IMR-90 (cell line): ENCODE results near the gene RGR. TPM values are rescaled to one million over a fixed set of nuclear protein-coding genes. Genes with fewer than 3 reads are reported as not detected.
A peak's percentile ranks its signal among the peaks of the same experiment; 100 is the strongest.

Experiments used
- ATAC-seq: fragments of 200-7000 bp; cut with Tn5 transposase; 2 replicates; pipeline ENCODE4 v1.9.1; 2020; ENCODE audit warnings: low read depth, mild to moderate bottlenecking, moderate library complexity
- BruUV-seq: library from RNA; stranded (reverse); fragments of 400-500 nt; replicated peaks from 2 replicates; lab custom pipeline; 2021; lab: Mats Ljungman, UMichigan
- CTCF ChIA-PET: fragments of 300-600 bp; formaldehyde crosslinking; extraction: SDS; loops from one replicate; lab custom pipeline; 2021; ENCODE audit warnings: antibody characterized with exemption; lab: Yijun Ruan, JAX
- POLR2A ChIA-PET: fragments of 300-600 bp; sonication (Branson Sonifier 250); formaldehyde crosslinking; loops from one replicate; lab custom pipeline; 2022; ENCODE audit warnings: antibody characterized with exemption; ENCODE audit not compliant: unreplicated experiment; lab: Charles Lee
- DNase-seq: peaks from one replicate; pipeline ENCODE4 v3.0.0; 2013
- H2AFZ ChIP-seq: replicated peaks from 2 replicates; pipeline ENCODE3; 2013; ENCODE audit warnings: low read length, mild to moderate bottlenecking; ENCODE audit not compliant: poor library complexity
- H2AK5ac ChIP-seq: 2 replicates; pipeline ENCODE4 v1.6.1; 2013; ENCODE audit warnings: low read depth, low read length, inconsistent platforms
- H2AK9ac ChIP-seq: replicated peaks from 2 replicates; pipeline ENCODE3; 2013; ENCODE audit warnings: mild to moderate bottlenecking, low read depth, low read length, moderate library complexity; ENCODE audit not compliant: poor library complexity
- H2BK120ac ChIP-seq: 2 replicates; pipeline ENCODE4 v1.6.1; 2013; ENCODE audit warnings: low read depth, low read length, inconsistent platforms
- H2BK15ac ChIP-seq: 3 replicates; pipeline ENCODE4 v1.6.1; 2013; ENCODE audit warnings: low read depth, low read length, inconsistent platforms
- H2BK20ac ChIP-seq: 2 replicates; pipeline ENCODE4 v1.6.1; 2013; ENCODE audit warnings: low read depth, mild to moderate bottlenecking, inconsistent platforms, low read length, moderate library complexity
- H2BK5ac ChIP-seq: 2 replicates; pipeline ENCODE4 v1.6.1; 2013; ENCODE audit warnings: mild to moderate bottlenecking, low read depth, low read length, inconsistent platforms; ENCODE audit not compliant: poor library complexity, severe bottlenecking
- H3K14ac ChIP-seq: replicated peaks from 2 replicates; pipeline ENCODE4 v1.6.1; 2013; ENCODE audit warnings: low read depth, low read length, inconsistent platforms
- H3K18ac ChIP-seq: 2 replicates; pipeline ENCODE4 v1.6.1; 2013; ENCODE audit warnings: low read depth, low read length, control low read depth
- H3K23ac ChIP-seq: 2 replicates; pipeline ENCODE4 v1.6.1; 2013; ENCODE audit warnings: low read depth, low read length, inconsistent platforms
- H3K27ac ChIP-seq: 2 replicates; pipeline ENCODE4 v1.5.1; 2013; ENCODE audit warnings: mild to moderate bottlenecking, control low read depth, low read length; ENCODE audit not compliant: insufficient read depth
- H3K27me3 ChIP-seq: 2 replicates; pipeline ENCODE4 v1.6.1; 2013; ENCODE audit warnings: low read length; ENCODE audit not compliant: control insufficient read depth, insufficient read depth
- H3K36me3 ChIP-seq: 2 replicates; pipeline ENCODE4 v1.6.1; 2013; ENCODE audit warnings: low read length, mixed read lengths; ENCODE audit not compliant: control insufficient read depth, insufficient read depth
- H3K4ac ChIP-seq: 2 replicates; pipeline ENCODE4 v1.6.1; 2013; ENCODE audit warnings: low read depth, low read length, inconsistent platforms
- H3K4me1 ChIP-seq: 2 replicates; pipeline ENCODE4 v1.6.1; 2013; ENCODE audit warnings: low read length, mixed read lengths; ENCODE audit not compliant: control insufficient read depth, insufficient read depth
- H3K4me2 ChIP-seq: 2 replicates; pipeline ENCODE4 v1.6.1; 2013; ENCODE audit warnings: low read depth, mild to moderate bottlenecking, control low read depth, low read length, moderate library complexity
- H3K4me3 ChIP-seq: 2 replicates; pipeline ENCODE4 v1.5.1; 2013; ENCODE audit warnings: low read depth, mild to moderate bottlenecking, control low read depth, low read length, moderate library complexity; ENCODE audit not compliant: insufficient read depth
- H3K56ac ChIP-seq: 2 replicates; pipeline ENCODE4 v1.6.1; 2013; ENCODE audit warnings: low read length, inconsistent platforms; ENCODE audit not compliant: insufficient read depth; ENCODE audit errors: extremely low read depth
- H3K79me1 ChIP-seq, 2 experiments: 2 replicates each; pipeline ENCODE4 v1.6.1; 2013; ENCODE audit warnings: low read length in 2 of 2, inconsistent platforms in 1 of 2, low read depth in 1 of 2
- H3K9ac ChIP-seq: 2 replicates; pipeline ENCODE4 v1.6.1; 2013; ENCODE audit warnings: low read depth, low read length, control low read depth
- H3K9me1 ChIP-seq: 2 replicates; pipeline ENCODE4 v1.6.1; 2013; ENCODE audit warnings: low read length, inconsistent platforms; ENCODE audit not compliant: insufficient read depth
- H3K9me3 ChIP-seq: 2 replicates; pipeline ENCODE4 v1.6.1; 2013; ENCODE audit warnings: low read length; ENCODE audit not compliant: control insufficient read depth, insufficient read depth
- H4K20me1 ChIP-seq: 2 replicates; pipeline ENCODE4 v1.6.1; 2013; ENCODE audit warnings: low read length, inconsistent platforms; ENCODE audit not compliant: insufficient read depth
- H4K5ac ChIP-seq: 2 replicates; pipeline ENCODE4 v1.6.1; 2013; ENCODE audit warnings: mild to moderate bottlenecking, low read depth, low read length, control low read depth
- H4K8ac ChIP-seq, 2 experiments: 2 replicates each; pipeline ENCODE4 v1.6.1; 2013; ENCODE audit warnings: low read depth in 2 of 2, low read length in 2 of 2, control low read depth in 1 of 2, inconsistent platforms in 1 of 2
- H4K91ac ChIP-seq: 2 replicates; pipeline ENCODE4 v1.6.1; 2013; ENCODE audit warnings: low read depth, low read length, inconsistent platforms; ENCODE audit not compliant: insufficient read depth
- BHLHE40 ChIP-seq: fragments of 150-350 bp; IDR thresholded peaks from 2 replicates; pipeline ENCODE4 v1.6.1; 2016; ENCODE audit warnings: mild to moderate bottlenecking, low read depth, low read length
- CHD1 ChIP-seq: IDR thresholded peaks from 2 replicates; pipeline ENCODE4 v1.6.1; 2012; ENCODE audit warnings: low read depth, low read length, improper control_type of control experiment
- FOS ChIP-seq: fragments of 150-350 bp; IDR thresholded peaks from 2 replicates; pipeline ENCODE4 v1.6.1; 2016; ENCODE audit warnings: low read depth, low read length
- MAZ ChIP-seq: IDR thresholded peaks from 2 replicates; pipeline ENCODE4 v1.6.1; 2012; ENCODE audit warnings: low read depth, mild to moderate bottlenecking, low read length, improper control_type of control experiment, moderate library complexity, borderline replicate concordance
- MXI1 ChIP-seq: IDR thresholded peaks from 2 replicates; pipeline ENCODE4 v1.6.1; 2012; ENCODE audit warnings: low read depth, mild to moderate bottlenecking, low read length, moderate library complexity, borderline replicate concordance
- NFE2L2 ChIP-seq: fragments of 150-350 bp; IDR thresholded peaks from 2 replicates; pipeline ENCODE4 v1.6.1; 2016; ENCODE audit warnings: low read depth, mild to moderate bottlenecking, low read length
- POLR2A ChIP-seq: IDR thresholded peaks from 2 replicates; pipeline ENCODE4 v1.6.1; 2012; ENCODE audit warnings: mild to moderate bottlenecking, low read depth, low read length
- RAD21 ChIP-seq: IDR thresholded peaks from 2 replicates; pipeline ENCODE4 v1.6.1; 2012; ENCODE audit warnings: low read length, improper control_type of control experiment
- RCOR1 ChIP-seq: IDR thresholded peaks from 2 replicates; pipeline ENCODE4 v1.6.1; 2012; ENCODE audit warnings: mild to moderate bottlenecking, low read length, improper control_type of control experiment; ENCODE audit not compliant: insufficient replicate concordance
- RFX5 ChIP-seq: IDR thresholded peaks from 2 replicates; pipeline ENCODE4 v1.8.0; 2012; ENCODE audit warnings: low read depth, mild to moderate bottlenecking, low read length, moderate library complexity
- SMC3 ChIP-seq: fragments of 150-350 bp; IDR thresholded peaks from 2 replicates; pipeline ENCODE4 v1.6.1; 2016; ENCODE audit warnings: low read depth, mild to moderate bottlenecking, antibody characterized with exemption, low read length, moderate library complexity
- WGBS, 2 experiments: methylation state at CpG; one replicate each; pipeline versions ENCODE4 v1.1.5 to v1.1.7; 2013; ENCODE audit warnings: missing lambda C conversion rate in 2 of 2; ENCODE audit not compliant: insufficient read length in 1 of 2; ENCODE audit errors: extremely low coverage in 2 of 2; 5-methylcytosine and 5-hydroxymethylcytosine counted together
- dilution Hi-C: fragments of 300-500 bp; cut with HindIII; formaldehyde crosslinking; loops from one replicate; pipeline ENCODE4 v1.14.3; 2018; ENCODE audit warnings: low sequenced_read_pairs; ENCODE audit not compliant: unreplicated experiment
- in situ Hi-C: fragments of 300-500 bp; cut with MboI; formaldehyde crosslinking; loops from 3 replicates; pipeline ENCODE4 v1.14.3; 2019; ENCODE audit warnings: low sequenced_read_pairs, inconsistent platforms, mixed read lengths
- intact Hi-C: fragments of 100-400 bp; cut with micrococcal nuclease; formaldehyde crosslinking; loops from 2 replicates; pipeline ENCODE4 v1.10.0; 2022
- polyA plus RNA-seq, 3 experiments: library from polyadenylated mRNA; depleted of rRNA; stranded (reverse); fragments of >200 nt; gene quantifications; 2 replicates each; pipeline ENCODE4 v1.2.3, GENCODE V29; 2012; ENCODE audit warnings: low replicate concordance in 1 of 3
- total RNA-seq: library from RNA; depleted of rRNA; stranded (reverse); fragments of >200 nt; gene quantifications from 2 replicates; pipeline ENCODE4 v1.2.3, GENCODE V29; 2012
- TF ChIP-seq, protein P1 (sequence below): fragments of 150-350 bp; IDR thresholded peaks from 2 replicates; pipeline ENCODE4 v1.6.1; 2016; ENCODE audit warnings: low read depth, mild to moderate bottlenecking, low read length, moderate library complexity, borderline replicate concordance
- TF ChIP-seq, protein P2 (sequence below): fragments of 150-350 bp; IDR thresholded peaks from 2 replicates; pipeline ENCODE4 v1.6.1; 2017; ENCODE audit warnings: mild to moderate bottlenecking, antibody characterized with exemption, low read length, low read depth
- TF ChIP-seq, protein P3 (sequence below): conservative IDR thresholded peaks from 2 replicates; pipeline ENCODE4 v1.5.1; 2012; ENCODE audit warnings: mild to moderate bottlenecking, low read depth, low read length, improper control_type of control experiment

RGR gene
- total and polyA plus RNA-seq, 2 of the 4 experiments (the other 2 are of a cell fraction) = not detected

DNA sequence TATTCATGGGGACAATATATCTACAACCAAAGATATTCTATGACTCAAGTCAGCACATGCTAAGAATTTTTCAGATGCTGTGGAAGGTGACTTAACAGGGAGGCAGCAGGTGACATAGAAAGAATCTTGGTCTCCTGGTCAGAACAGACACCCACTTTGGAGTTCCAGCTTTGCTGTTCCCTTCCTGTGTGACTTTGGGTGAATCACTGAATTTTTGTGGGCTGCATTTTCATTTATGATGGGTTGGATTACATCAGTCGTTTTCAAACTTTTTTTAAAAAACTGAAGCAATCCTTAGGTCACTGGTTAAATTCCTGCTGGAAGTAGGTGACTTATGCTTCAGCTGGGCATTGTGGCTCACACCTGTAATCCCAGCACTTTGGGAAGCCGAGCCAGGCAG lies 24.9 kb downstream of the RGR start (continued):
- TF ChIP-seq, protein P1, sequence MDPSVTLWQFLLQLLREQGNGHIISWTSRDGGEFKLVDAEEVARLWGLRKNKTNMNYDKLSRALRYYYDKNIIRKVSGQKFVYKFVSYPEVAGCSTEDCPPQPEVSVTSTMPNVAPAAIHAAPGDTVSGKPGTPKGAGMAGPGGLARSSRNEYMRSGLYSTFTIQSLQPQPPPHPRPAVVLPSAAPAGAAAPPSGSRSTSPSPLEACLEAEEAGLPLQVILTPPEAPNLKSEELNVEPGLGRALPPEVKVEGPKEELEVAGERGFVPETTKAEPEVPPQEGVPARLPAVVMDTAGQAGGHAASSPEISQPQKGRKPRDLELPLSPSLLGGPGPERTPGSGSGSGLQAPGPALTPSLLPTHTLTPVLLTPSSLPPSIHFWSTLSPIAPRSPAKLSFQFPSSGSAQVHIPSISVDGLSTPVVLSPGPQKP = no peak

DNA sequence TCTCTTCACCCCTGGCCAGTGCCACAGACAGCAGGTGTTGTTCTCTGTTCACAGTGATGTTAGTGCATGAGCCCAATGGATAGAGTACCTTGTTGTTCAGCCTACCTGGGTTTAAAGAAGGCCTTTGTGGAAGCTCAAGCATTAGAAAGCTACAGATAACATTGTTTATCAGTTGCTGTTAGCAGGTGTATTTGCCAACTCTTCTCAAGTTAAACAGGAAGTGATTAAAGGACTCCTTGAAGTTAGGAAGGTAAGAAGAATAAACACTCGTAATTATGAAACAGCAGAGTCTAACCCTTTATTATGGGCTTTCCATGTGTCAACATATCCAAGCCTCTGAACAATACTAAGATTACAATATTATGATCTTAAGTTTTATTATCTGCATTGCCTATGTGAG lies 25.9 kb downstream of the RGR start:
- Histone ChIP-seq H4K91ac (peak overlapping the region; percentile 66), H3K9ac (no peak overlapping the region), H3K79me1 (no peaks in the 10 kb centered on the region), H3K27me3 (no peaks in the 10 kb centered on the region), H3K18ac (no peak overlapping the region), H3K9me3 (no peaks in the 10 kb centered on the region), H3K27ac (no peak overlapping the region), H3K56ac (no peak overlapping the region), H3K4me2 (no peak overlapping the region), H2BK5ac (no peak overlapping the region), H3K4ac (peak overlapping the region; percentile 63), H2BK20ac (peak overlapping the region; percentile 16; the same call in 1 of the 2 replicates), H2AK9ac (no peak overlapping the region), H3K4me3 (no peak overlapping the region), H2AFZ (no peak overlapping the region), H3K36me3 (no peaks in the 10 kb centered on the region), H4K5ac (no peak overlapping the region), H2AK5ac (peak overlapping the region; percentile 43; the same call in 1 of the 2 replicates), H3K9me1 (no peaks in the 10 kb centered on the region; the same call in 1 of the 2 replicates), H2BK120ac (peak overlapping the region; percentile 81), H3K23ac (no peak overlapping the region), H4K20me1 (no peaks in the 10 kb centered on the region), H2BK15ac (no peak overlapping the region), H3K14ac (no peak overlapping the region; the same call in 1 of the 2 replicates), H4K8ac (peak overlapping the region in 1 of 2 experiments; percentile 49; a peak in 1 of 4 replicates), H3K4me1 (peaks cover 2% of the 10 kb centered on the region; the same call in 1 of the 2 replicates)
- no peak for ATAC-seq
- ChIA-PET POLR2A (no interaction called here), CTCF (interaction anchor here (5.4 kb wide), 1 partner anchor 266 kb away, joined by 54 read pairs; no protein-coding TSS in a partner anchor)
- intact Hi-C loops = no loop called here
- no CpG with 5 or more reads among the region's 1 CpG for WGBS, 2 experiments
- no TSS peak for BruUV-seq
- in situ Hi-C loops = no loop called here
- no peak for DNase-seq
- dilution Hi-C loops = no loop called here
- TF ChIP-seq RAD21 (no peak), RCOR1 (no peak), CHD1 (no peak), NFE2L2 (no peak), BHLHE40 (no peak), RFX5 (no peak), MAZ (no peak), FOS (no peak), MXI1 (no peak), SMC3 (no peak), POLR2A (no peak)
- TF ChIP-seq, protein P2, sequence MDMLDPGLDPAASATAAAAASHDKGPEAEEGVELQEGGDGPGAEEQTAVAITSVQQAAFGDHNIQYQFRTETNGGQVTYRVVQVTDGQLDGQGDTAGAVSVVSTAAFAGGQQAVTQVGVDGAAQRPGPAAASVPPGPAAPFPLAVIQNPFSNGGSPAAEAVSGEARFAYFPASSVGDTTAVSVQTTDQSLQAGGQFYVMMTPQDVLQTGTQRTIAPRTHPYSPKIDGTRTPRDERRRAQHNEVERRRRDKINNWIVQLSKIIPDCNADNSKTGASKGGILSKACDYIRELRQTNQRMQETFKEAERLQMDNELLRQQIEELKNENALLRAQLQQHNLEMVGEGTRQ = no peak
- TF ChIP-seq, protein P3, sequence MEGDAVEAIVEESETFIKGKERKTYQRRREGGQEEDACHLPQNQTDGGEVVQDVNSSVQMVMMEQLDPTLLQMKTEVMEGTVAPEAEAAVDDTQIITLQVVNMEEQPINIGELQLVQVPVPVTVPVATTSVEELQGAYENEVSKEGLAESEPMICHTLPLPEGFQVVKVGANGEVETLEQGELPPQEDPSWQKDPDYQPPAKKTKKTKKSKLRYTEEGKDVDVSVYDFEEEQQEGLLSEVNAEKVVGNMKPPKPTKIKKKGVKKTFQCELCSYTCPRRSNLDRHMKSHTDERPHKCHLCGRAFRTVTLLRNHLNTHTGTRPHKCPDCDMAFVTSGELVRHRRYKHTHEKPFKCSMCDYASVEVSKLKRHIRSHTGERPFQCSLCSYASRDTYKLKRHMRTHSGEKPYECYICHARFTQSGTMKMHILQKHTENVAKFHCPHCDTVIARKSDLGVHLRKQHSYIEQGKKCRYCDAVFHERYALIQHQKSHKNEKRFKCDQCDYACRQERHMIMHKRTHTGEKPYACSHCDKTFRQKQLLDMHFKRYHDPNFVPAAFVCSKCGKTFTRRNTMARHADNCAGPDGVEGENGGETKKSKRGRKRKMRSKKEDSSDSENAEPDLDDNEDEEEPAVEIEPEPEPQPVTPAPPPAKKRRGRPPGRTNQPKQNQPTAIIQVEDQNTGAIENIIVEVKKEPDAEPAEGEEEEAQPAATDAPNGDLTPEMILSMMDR = no peak
